Measurements from ENCODE around the gene TCF4.

TCF4 gene

GRCh38 chr18:55369346-55369745 is 218.6 kb downstream of the TCF4 start:
- ChIA-PET CTCF (interaction anchor here (0.7 to 0.9 kb wide), 2 partner anchors 17 to 940 kb away, joined by 3 to 4 read pairs; no protein-coding TSS in a partner anchor), POLR2A (no interaction called here)
- no peaks in the 10 kb centered on the region for H3K27me3 ChIP-seq (replicated peaks in 2 of 5; ENCODE audit: control insufficient read depth in 4 of 5, insufficient read depth in 5 of 5, low read length in 4 of 5)
- DNase-seq = no peak
- H3K36me3 ChIP-seq (ENCODE audit: control insufficient read depth in 4 of 4, insufficient read depth in 4 of 4, low read length in 3 of 4) = peaks cover 0 to 3% (median 0%) of the 10 kb centered on the region in 4 experiments
- H3K4me3 ChIP-seq (ENCODE audit: control insufficient read depth in 1 of 7, extremely low read depth in 1 of 7, insufficient read depth in 4 of 7, low read depth in 2 of 7, low read length in 6 of 7) = no peak overlapping the region
- WGBS (ENCODE audit: insufficient coverage) = no CpG with 5 or more reads among the region's 2 CpGs
- H3K27ac ChIP-seq (ENCODE audit: insufficient read depth in 1 of 2, low read depth in 1 of 2, low read length in 2 of 2, poor library complexity in 1 of 2, severe bottlenecking in 2 of 2) = no peak overlapping the region
- H3K9me3 ChIP-seq (ENCODE audit: control extremely low read depth in 1 of 5, control insufficient read depth in 4 of 5, insufficient read depth in 2 of 5, low read depth in 1 of 5, low read length in 4 of 5) = peaks cover 0 to 4% (median 2%) of the 10 kb centered on the region in 5 experiments
- peaks cover 0 to 10% (median 8%) of the 10 kb centered on the region in 4 experiments for H3K4me1 ChIP-seq (ENCODE audit: control extremely low read depth in 1 of 4, control insufficient read depth in 4 of 4, insufficient read depth in 4 of 4, low read length in 3 of 4)

GRCh38 chr18:55365342-55365741 is 222.7 kb downstream of the TCF4 start:
- H3K27me3 ChIP-seq (replicated peaks in 2 of 5; ENCODE audit: control insufficient read depth in 4 of 5, insufficient read depth in 5 of 5, low read length in 4 of 5) = no peaks in the 10 kb centered on the region
- no peak overlapping the region for H3K4me3 ChIP-seq (ENCODE audit: control insufficient read depth in 1 of 7, extremely low read depth in 1 of 7, insufficient read depth in 4 of 7, low read depth in 2 of 7, low read length in 6 of 7)
- WGBS (ENCODE audit: insufficient coverage) = 100% methylated on average over 1 of the region's 2 CpGs
- no peaks in the 10 kb centered on the region for H3K4me1 ChIP-seq (ENCODE audit: control extremely low read depth in 1 of 4, control insufficient read depth in 4 of 4, insufficient read depth in 4 of 4, low read length in 3 of 4)
- H3K9me3 ChIP-seq (ENCODE audit: control extremely low read depth in 1 of 5, control insufficient read depth in 4 of 5, insufficient read depth in 2 of 5, low read depth in 1 of 5, low read length in 4 of 5) = peaks cover 0 to 5% (median 0%) of the 10 kb centered on the region in 5 experiments
- no peak for DNase-seq
- POLR2A ChIA-PET = no interaction called here
- H3K27ac ChIP-seq (ENCODE audit: insufficient read depth in 1 of 2, low read depth in 1 of 2, low read length in 2 of 2, poor library complexity in 1 of 2, severe bottlenecking in 2 of 2) = no peak overlapping the region
- H3K36me3 ChIP-seq (ENCODE audit: control insufficient read depth in 4 of 4, insufficient read depth in 4 of 4, low read length in 3 of 4) = peaks cover 0 to 3% (median 0%) of the 10 kb centered on the region in 4 experiments
- CTCF ChIA-PET = no interaction called here

- peaks cover 0 to 5% (median 0%) of the 10 kb centered on the region in 5 experiments for H3K9me3 ChIP-seq (ENCODE audit: control extremely low read depth in 1 of 5, control insufficient read depth in 4 of 5, insufficient read depth in 2 of 5, low read depth in 1 of 5, low read length in 4 of 5)
- H3K36me3 ChIP-seq (ENCODE audit: control insufficient read depth in 4 of 4, insufficient read depth in 4 of 4, low read length in 3 of 4) = peaks cover 0 to 5% (median 3%) of the 10 kb centered on the region in 4 experiments
- 100% methylated on average over 2 of the region's 3 CpGs for WGBS (ENCODE audit: insufficient coverage)
- POLR2A ChIA-PET = no interaction called here
- peaks cover 0 to 10% (median 0%) of the 10 kb centered on the region in 4 experiments for H3K4me1 ChIP-seq (ENCODE audit: control extremely low read depth in 1 of 4, control insufficient read depth in 4 of 4, insufficient read depth in 4 of 4, low read length in 3 of 4)
- CTCF ChIA-PET = no interaction called here
- no peak overlapping the region for H3K27ac ChIP-seq (ENCODE audit: insufficient read depth in 1 of 2, low read depth in 1 of 2, low read length in 2 of 2, poor library complexity in 1 of 2, severe bottlenecking in 2 of 2)
- no peaks in the 10 kb centered on the region for H3K27me3 ChIP-seq (replicated peaks in 2 of 5; ENCODE audit: control insufficient read depth in 4 of 5, insufficient read depth in 5 of 5, low read length in 4 of 5)
- no peak overlapping the region for H3K4me3 ChIP-seq (ENCODE audit: control insufficient read depth in 1 of 7, extremely low read depth in 1 of 7, insufficient read depth in 4 of 7, low read depth in 2 of 7, low read length in 6 of 7)
- DNase-seq = no peak
Observed at GRCh38 chr18:55362303-55362702, 225.7 kb downstream of the TCF4 start.

GRCh38 chr18:55361492-55362250 is 226.3 kb downstream of the TCF4 start:
- POLR2A ChIA-PET = no interaction called here

GRCh38 chr18:55360061-55360460 is 227.9 kb downstream of the TCF4 start:
- ChIA-PET CTCF (interaction anchor here (2.7 kb wide), 1 partner anchor 17 kb away, joined by 7 read pairs; no protein-coding TSS in a partner anchor), POLR2A (no interaction called here)
- Histone ChIP-seq H3K36me3 (ENCODE audit: control insufficient read depth in 4 of 4, insufficient read depth in 4 of 4, low read length in 3 of 4) (peaks cover 0 to 5% (median 1%) of the 10 kb centered on the region in 4 experiments), H3K27me3 (replicated peaks in 2 of 5; ENCODE audit: control insufficient read depth in 4 of 5, insufficient read depth in 5 of 5, low read length in 4 of 5) (no peaks in the 10 kb centered on the region), H3K4me3 (ENCODE audit: control insufficient read depth in 1 of 7, extremely low read depth in 1 of 7, insufficient read depth in 4 of 7, low read depth in 2 of 7, low read length in 6 of 7) (no peak overlapping the region), H3K9me3 (ENCODE audit: control extremely low read depth in 1 of 5, control insufficient read depth in 4 of 5, insufficient read depth in 2 of 5, low read depth in 1 of 5, low read length in 4 of 5) (peaks cover 0 to 5% (median 0%) of the 10 kb centered on the region in 5 experiments), H3K4me1 (ENCODE audit: control extremely low read depth in 1 of 4, control insufficient read depth in 4 of 4, insufficient read depth in 4 of 4, low read length in 3 of 4) (peaks cover 6 to 23% (median 13%) of the 10 kb centered on the region in 4 experiments), H3K27ac (ENCODE audit: insufficient read depth in 1 of 2, low read depth in 1 of 2, low read length in 2 of 2, poor library complexity in 1 of 2, severe bottlenecking in 2 of 2) (no peak overlapping the region)
- DNase-seq = no peak
- 100% methylated on average over 1 of the region's 1 CpG for WGBS (ENCODE audit: insufficient coverage)

More at GRCh38 chr18:55361492-55362250, 226.3 kb downstream of the TCF4 start:
- Histone ChIP-seq H3K4me3 (ENCODE audit: control insufficient read depth in 1 of 7, extremely low read depth in 1 of 7, insufficient read depth in 4 of 7, low read depth in 2 of 7, low read length in 6 of 7) (no peak overlapping the region), H3K27ac (ENCODE audit: insufficient read depth in 1 of 2, low read depth in 1 of 2, low read length in 2 of 2, poor library complexity in 1 of 2, severe bottlenecking in 2 of 2) (no peak overlapping the region), H3K36me3 (ENCODE audit: control insufficient read depth in 4 of 4, insufficient read depth in 4 of 4, low read length in 3 of 4) (peaks cover 0 to 5% (median 1%) of the 10 kb centered on the region in 4 experiments), H3K4me1 (ENCODE audit: control extremely low read depth in 1 of 4, control insufficient read depth in 4 of 4, insufficient read depth in 4 of 4, low read length in 3 of 4) (peaks cover 0 to 10% (median 0%) of the 10 kb centered on the region in 4 experiments), H3K27me3 (replicated peaks in 2 of 5; ENCODE audit: control insufficient read depth in 4 of 5, insufficient read depth in 5 of 5, low read length in 4 of 5) (no peaks in the 10 kb centered on the region), H3K9me3 (ENCODE audit: control extremely low read depth in 1 of 5, control insufficient read depth in 4 of 5, insufficient read depth in 2 of 5, low read depth in 1 of 5, low read length in 4 of 5) (peaks cover 0 to 5% (median 0%) of the 10 kb centered on the region in 5 experiments)
- CTCF ChIA-PET = interaction anchor here (1.2 kb wide), 1 partner anchor 16 kb away, joined by 4 read pairs; no protein-coding TSS in a partner anchor
- 100% methylated on average over 1 of the region's 3 CpGs for WGBS (ENCODE audit: insufficient coverage)
- no peak for DNase-seq

GRCh38 chr18:55356815-55357214 is 231.2 kb downstream of the TCF4 start:
- Histone ChIP-seq H3K27me3 (replicated peaks in 2 of 5; ENCODE audit: control insufficient read depth in 4 of 5, insufficient read depth in 5 of 5, low read length in 4 of 5) (no peaks in the 10 kb centered on the region), H3K9me3 (ENCODE audit: control extremely low read depth in 1 of 5, control insufficient read depth in 4 of 5, insufficient read depth in 2 of 5, low read depth in 1 of 5, low read length in 4 of 5) (peaks cover 0 to 5% (median 0%) of the 10 kb centered on the region in 5 experiments), H3K4me1 (ENCODE audit: control extremely low read depth in 1 of 4, control insufficient read depth in 4 of 4, insufficient read depth in 4 of 4, low read length in 3 of 4) (peaks cover 29 to 55% (median 41%) of the 10 kb centered on the region in 4 experiments), H3K36me3 (ENCODE audit: control insufficient read depth in 4 of 4, insufficient read depth in 4 of 4, low read length in 3 of 4) (peaks cover 0 to 5% (median 1%) of the 10 kb centered on the region in 4 experiments), H3K27ac (ENCODE audit: insufficient read depth in 1 of 2, low read depth in 1 of 2, low read length in 2 of 2, poor library complexity in 1 of 2, severe bottlenecking in 2 of 2) (no peak overlapping the region), H3K4me3 (ENCODE audit: control insufficient read depth in 1 of 7, extremely low read depth in 1 of 7, insufficient read depth in 4 of 7, low read depth in 2 of 7, low read length in 6 of 7) (no peak overlapping the region)
- no CpG with 5 or more reads among the region's 3 CpGs for WGBS (ENCODE audit: insufficient coverage)
- peak in 1 of 3 donors; percentile 64 for DNase-seq
- ChIA-PET POLR2A (no interaction called here), CTCF (interaction anchor here (1.3 kb wide), 1 partner anchor 970 kb away, joined by 3 read pairs; no protein-coding TSS in a partner anchor)

- Histone ChIP-seq H3K36me3 (ENCODE audit: control insufficient read depth in 4 of 4, insufficient read depth in 4 of 4, low read length in 3 of 4) (peaks cover 0 to 5% (median 1%) of the 10 kb centered on the region in 4 experiments), H3K9me3 (ENCODE audit: control extremely low read depth in 1 of 5, control insufficient read depth in 4 of 5, insufficient read depth in 2 of 5, low read depth in 1 of 5, low read length in 4 of 5) (no peaks in the 10 kb centered on the region), H3K27me3 (replicated peaks in 2 of 5; ENCODE audit: control insufficient read depth in 4 of 5, insufficient read depth in 5 of 5, low read length in 4 of 5) (no peaks in the 10 kb centered on the region), H3K4me1 (ENCODE audit: control extremely low read depth in 1 of 4, control insufficient read depth in 4 of 4, insufficient read depth in 4 of 4, low read length in 3 of 4) (peaks cover 36 to 70% (median 55%) of the 10 kb centered on the region in 4 experiments), H3K27ac (ENCODE audit: insufficient read depth in 1 of 2, low read depth in 1 of 2, low read length in 2 of 2, poor library complexity in 1 of 2, severe bottlenecking in 2 of 2) (peak overlapping the region; percentile 74 to 77), H3K4me3 (ENCODE audit: control insufficient read depth in 1 of 7, extremely low read depth in 1 of 7, insufficient read depth in 4 of 7, low read depth in 2 of 7, low read length in 6 of 7) (peak overlapping the region in 1 of 7 experiments; percentile 25)
- ChIA-PET CTCF (interaction anchor here (1.2 to 4.6 kb wide), 7 partner anchors 8 to 972 kb away, joined by 3 to 27 read pairs (median 5); no protein-coding TSS in a partner anchor), POLR2A (no interaction called here)
- DNase-seq = peak in 2 of 3 donors; percentile 39 to 60
- 24% methylated on average over 4 of the region's 4 CpGs for WGBS (ENCODE audit: insufficient coverage)
Observed at GRCh38 chr18:55355223-55355622, 232.8 kb downstream of the TCF4 start.
